ENCODE measurements around the gene TICAM2. TPM values are rescaled to one million over a fixed set of nuclear protein-coding genes. Genes with fewer than 3 reads are reported as not detected.

The TICAM2 gene
- total RNA-seq, 1 donor, result under 0.01 TPM

DNA sequence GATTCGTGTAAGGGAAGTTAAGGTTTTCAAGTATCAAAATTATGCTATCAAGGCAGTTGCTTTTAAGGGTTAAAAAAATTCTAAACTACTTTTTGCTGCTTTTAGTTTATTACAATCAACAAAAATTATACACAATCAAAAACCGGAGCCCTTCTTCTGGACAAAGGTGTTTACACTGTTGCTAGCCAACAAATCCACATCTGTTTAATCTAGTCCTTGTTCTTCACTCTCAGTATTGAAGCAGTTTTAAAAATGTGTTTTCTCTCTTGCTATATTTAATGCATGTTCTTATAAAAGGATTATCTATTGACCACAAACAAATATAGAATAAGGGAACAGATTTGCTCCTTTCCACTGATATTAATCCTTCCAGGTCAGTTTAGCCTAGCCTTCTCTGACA is 60.2 kb downstream of the TICAM2 start:
- DNase-seq (ENCODE audit: low read depth in 2 of 3, low spot score in 2 of 3), result no peak

DNA sequence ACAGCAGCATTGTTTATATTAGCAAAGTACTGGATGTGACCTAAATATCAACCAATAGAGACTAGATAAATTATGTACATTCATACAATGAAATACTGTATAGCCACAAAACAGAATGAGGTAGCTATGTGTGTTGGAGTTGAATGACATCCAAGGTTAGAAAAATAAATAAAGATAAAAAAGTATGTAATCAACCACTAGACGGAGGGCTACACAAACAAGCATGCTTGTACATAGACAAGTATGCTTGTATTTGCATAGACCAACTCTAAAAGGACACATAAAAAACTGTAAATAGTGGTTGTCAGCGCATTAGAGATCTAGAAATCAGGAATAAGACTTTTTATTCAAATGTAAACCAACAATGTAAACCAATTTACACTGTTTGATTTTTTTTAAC is 60.7 kb downstream of the TICAM2 start:
- DNase-seq (ENCODE audit: low read depth in 2 of 3, low spot score in 2 of 3), result no peak

DNA sequence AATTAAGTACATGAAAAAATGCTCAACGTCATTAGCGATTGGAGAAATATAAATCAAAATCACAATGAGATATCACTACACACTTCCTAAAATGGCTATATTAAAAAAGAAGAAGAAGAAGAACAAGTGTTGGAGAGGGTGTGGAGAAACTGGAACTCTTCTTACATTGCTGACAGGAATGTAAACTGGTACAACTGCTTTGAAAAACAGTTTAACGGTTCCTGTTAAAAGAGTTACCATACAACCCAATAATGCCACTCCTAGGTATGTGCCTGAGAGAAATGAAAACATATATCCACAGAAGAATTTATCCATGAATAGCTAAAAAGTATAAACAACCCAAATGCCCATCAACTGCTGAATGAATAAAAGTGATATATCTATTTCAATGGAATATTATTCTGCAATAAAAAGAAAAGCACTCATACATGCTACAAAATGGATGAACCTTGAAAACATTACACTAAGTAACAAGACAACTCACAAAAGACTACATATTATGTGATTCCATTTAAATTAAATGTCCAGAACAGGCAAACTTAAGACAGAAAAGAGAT is 66.7 kb downstream of the TICAM2 start:
- DNase-seq (ENCODE audit: low read depth in 2 of 3, low spot score in 2 of 3), result no peak

DNA sequence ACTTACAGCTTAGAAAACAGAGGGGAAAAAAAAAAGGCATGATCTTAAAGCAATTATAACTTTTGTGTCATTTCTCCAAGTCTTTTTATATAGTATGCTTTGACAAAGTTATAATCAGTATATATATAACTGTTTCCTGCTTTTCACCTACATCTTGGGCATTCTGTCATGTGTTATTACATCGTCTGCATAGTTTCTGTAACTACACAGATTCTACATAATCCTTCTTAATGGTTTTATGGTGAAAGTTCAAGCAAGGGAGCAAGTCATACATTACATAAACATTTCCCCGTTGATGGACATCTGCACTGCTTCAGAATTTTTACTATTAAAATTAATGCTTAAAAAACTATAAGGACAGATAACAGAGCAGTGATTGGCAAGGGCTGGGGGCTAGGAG is 69.8 kb downstream of the TICAM2 start:
- DNase-seq (ENCODE audit: low read depth in 2 of 3, low spot score in 2 of 3), result no peak

DNA sequence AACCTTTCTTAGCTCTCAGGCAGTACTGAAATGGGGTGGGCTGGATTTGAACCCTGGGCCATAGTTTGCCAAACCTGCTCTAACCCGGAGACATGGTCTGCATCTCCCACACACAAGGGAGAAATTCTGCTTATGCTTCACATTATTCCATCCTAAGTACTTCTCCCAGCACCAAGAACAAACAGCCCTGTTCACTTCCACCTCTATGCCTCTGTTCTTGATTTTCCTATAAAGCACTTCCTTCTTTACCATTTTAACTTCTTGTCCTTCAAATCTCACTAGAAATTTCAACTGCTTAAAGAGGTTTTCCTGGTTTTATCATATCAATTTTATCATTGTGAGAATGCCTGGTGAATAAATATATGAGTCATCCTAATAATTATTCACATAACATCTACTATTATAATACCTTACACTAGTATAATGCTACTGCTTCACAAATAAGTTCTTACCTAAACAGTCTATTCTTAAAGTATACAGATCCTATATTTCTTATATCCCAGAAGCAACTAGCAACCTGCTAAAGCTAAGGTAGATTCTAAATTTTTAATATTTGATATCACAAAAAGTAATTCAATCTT is 70.4 kb downstream of the TICAM2 start:
- no peak for DNase-seq (ENCODE audit: low read depth in 2 of 3, low spot score in 2 of 3)

DNA sequence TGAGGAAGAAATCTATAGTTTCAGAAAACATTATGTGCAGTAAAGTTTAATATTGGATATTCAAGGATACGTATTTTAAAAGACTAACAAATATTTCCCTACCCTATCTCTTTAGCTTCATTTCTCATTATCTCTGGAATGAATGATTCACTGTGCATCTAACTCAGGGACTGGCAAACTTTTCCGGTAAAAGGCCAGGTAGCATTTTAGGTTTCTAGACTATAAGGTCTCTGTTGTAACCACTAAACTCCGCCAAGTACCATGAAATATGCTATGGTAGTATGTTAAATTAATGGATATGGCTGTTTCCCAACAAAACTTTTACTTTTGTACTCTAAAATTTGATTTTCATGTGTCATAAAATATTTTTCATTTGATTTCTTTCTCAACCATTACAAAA is 70.9 kb downstream of the TICAM2 start:
- no peak for DNase-seq (ENCODE audit: low read depth in 2 of 3, low spot score in 2 of 3)

DNA sequence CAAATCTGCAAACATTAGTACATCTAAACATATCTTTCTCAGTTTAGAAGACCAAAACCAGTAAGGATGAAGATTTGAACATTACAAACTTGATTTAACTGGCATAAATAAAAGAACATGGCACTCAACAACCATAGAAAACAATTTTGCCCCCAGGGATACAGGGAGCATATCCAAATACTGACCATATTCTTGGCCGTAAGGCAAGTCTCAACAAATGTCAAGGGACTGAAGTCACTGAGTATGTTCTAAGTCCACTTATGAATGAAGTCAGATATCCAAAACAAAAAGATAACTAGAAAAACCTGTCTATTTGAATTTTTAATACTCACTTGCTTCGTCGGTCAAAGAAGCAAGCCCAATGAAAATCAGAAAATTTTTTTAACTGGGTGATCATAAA is 71.9 kb downstream of the TICAM2 start:
- DNase-seq (ENCODE audit: low read depth in 2 of 3, low spot score in 2 of 3), result no peak

Other genes starting within 250 kb of the TICAM2 start
- gene FEM1C, start 57.7 kb downstream of the TICAM2 start, total RNA-seq, result 7.3 TPM
- 20.5 TPM for gene TMED7, start 23.6 kb upstream of the TICAM2 start, total RNA-seq
- gene CDO1, start 214.2 kb upstream of the TICAM2 start, total RNA-seq, result 0.27 TPM
- 16.2 TPM for gene ATG12, start 239.1 kb upstream of the TICAM2 start, total RNA-seq
- 12.1 TPM for gene AP3S1, start 239.5 kb upstream of the TICAM2 start, total RNA-seq

All from hematopoietic multipotent progenitor cell (in vitro differentiated cells).